ENCODE data around the gene CDH2. TPM values are rescaled to one million over a fixed set of nuclear protein-coding genes. Genes with fewer than 3 reads are reported as not detected.

Gene CDH2
- total RNA-seq, 1 experiment from 2014 or later = 42.3 TPM

DNA sequence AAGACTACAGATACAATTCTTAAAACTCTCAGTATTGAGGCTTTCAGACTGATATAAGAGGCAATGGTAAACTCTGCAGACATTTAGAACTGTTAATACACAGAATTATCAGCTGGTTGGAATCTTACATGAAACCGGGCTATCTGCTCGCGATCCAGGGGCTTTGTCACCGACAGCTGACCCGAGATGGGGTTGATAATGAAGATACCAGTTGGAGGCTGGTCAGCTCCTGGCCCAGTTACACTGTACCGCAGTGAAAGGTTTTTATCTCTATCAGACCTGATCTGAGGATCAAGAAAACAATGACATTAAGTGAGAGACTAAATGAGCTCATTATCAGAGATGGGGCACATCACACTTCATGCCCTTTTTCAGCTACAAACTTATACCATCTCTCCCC lies 167.3 kb downstream of the CDH2 start:
- Histone ChIP-seq H3K4me1 (ENCODE audit: control insufficient read depth, insufficient read depth, low read length) (no peaks in the 10 kb centered on the region), H3K9me3 (ENCODE audit: control insufficient read depth, insufficient read depth, low read depth, low read length) (no peaks in the 10 kb centered on the region), H3K36me3 (ENCODE audit: control insufficient read depth, insufficient read depth, low read length) (no peaks in the 10 kb centered on the region), H3K4me3 (ENCODE audit: low read depth in 2 of 2, low read length in 2 of 2) (no peak overlapping the region), H3K27ac (ENCODE audit: low read length) (no peak overlapping the region), H3K27me3 (ENCODE audit: control insufficient read depth, insufficient read depth, low read length) (no peaks in the 10 kb centered on the region)
- intact Hi-C loops (cut with micrococcal nuclease; ENCODE audit: unreplicated experiment) (no loop called here), in situ Hi-C loops (cut with HindIII; ENCODE audit: low pct_unique_long_range_greater_than_20kb, low sequenced_read_pairs) (no loop called here)
- DNase-seq (ENCODE audit: low read depth, low spot score) (no peak), ATAC-seq (no peak)
- POLR2A ChIA-PET = no interaction called here
- no peak for TF ChIP-seq SIN3A (IDR thresholded peaks at IDR 0.05; ENCODE audit: borderline replicate concordance, insufficient read depth, low read depth, low read length)
- TF ChIP-seq, protein P1, sequence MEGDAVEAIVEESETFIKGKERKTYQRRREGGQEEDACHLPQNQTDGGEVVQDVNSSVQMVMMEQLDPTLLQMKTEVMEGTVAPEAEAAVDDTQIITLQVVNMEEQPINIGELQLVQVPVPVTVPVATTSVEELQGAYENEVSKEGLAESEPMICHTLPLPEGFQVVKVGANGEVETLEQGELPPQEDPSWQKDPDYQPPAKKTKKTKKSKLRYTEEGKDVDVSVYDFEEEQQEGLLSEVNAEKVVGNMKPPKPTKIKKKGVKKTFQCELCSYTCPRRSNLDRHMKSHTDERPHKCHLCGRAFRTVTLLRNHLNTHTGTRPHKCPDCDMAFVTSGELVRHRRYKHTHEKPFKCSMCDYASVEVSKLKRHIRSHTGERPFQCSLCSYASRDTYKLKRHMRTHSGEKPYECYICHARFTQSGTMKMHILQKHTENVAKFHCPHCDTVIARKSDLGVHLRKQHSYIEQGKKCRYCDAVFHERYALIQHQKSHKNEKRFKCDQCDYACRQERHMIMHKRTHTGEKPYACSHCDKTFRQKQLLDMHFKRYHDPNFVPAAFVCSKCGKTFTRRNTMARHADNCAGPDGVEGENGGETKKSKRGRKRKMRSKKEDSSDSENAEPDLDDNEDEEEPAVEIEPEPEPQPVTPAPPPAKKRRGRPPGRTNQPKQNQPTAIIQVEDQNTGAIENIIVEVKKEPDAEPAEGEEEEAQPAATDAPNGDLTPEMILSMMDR (IDR thresholded peaks at IDR 0.05) = no peak
- no peak for TF ChIP-seq TCF7L2 (IDR thresholded peaks at IDR 0.05; ENCODE audit: low read depth, low read length)
- TF ChIP-seq POLR2AphosphoS5 (IDR thresholded peaks at IDR 0.05; ENCODE audit: low read depth, low read length) = no peak
- TF ChIP-seq, protein P2, sequence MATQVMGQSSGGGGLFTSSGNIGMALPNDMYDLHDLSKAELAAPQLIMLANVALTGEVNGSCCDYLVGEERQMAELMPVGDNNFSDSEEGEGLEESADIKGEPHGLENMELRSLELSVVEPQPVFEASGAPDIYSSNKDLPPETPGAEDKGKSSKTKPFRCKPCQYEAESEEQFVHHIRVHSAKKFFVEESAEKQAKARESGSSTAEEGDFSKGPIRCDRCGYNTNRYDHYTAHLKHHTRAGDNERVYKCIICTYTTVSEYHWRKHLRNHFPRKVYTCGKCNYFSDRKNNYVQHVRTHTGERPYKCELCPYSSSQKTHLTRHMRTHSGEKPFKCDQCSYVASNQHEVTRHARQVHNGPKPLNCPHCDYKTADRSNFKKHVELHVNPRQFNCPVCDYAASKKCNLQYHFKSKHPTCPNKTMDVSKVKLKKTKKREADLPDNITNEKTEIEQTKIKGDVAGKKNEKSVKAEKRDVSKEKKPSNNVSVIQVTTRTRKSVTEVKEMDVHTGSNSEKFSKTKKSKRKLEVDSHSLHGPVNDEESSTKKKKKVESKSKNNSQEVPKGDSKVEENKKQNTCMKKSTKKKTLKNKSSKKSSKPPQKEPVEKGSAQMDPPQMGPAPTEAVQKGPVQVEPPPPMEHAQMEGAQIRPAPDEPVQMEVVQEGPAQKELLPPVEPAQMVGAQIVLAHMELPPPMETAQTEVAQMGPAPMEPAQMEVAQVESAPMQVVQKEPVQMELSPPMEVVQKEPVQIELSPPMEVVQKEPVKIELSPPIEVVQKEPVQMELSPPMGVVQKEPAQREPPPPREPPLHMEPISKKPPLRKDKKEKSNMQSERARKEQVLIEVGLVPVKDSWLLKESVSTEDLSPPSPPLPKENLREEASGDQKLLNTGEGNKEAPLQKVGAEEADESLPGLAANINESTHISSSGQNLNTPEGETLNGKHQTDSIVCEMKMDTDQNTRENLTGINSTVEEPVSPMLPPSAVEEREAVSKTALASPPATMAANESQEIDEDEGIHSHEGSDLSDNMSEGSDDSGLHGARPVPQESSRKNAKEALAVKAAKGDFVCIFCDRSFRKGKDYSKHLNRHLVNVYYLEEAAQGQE (IDR thresholded peaks at IDR 0.05; ENCODE audit: insufficient read depth in 1 of 2, low read depth in 2 of 2, low read length in 1 of 2) = no peak
- CTCF ChIA-PET = no interaction called here
- no TSS peak for BruUV-seq (replicated peaks)

DNA sequence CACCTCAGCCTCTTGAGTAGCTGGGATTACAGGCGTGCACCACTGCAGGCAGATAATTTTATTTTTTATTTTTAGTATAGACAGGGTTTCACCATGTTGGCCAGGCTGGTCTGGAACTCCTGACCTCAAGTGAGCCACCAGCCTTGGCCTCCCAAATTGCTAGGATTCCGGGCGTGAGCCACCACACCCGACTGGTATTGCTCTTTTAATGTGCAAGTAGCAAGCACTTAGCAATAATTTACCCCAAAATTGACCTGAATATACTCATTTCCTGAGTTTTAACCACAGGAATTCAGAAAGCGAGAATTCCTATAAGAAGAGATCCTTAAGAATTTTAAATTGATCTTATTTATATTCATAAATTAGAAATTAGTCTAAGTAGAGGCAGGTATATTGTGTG lies 169.1 kb downstream of the CDH2 start:
- POLR2A ChIA-PET = no interaction called here
- ATAC-seq = no peak
- no peak for TF ChIP-seq SIN3A (IDR thresholded peaks at IDR 0.05; ENCODE audit: borderline replicate concordance, insufficient read depth, low read depth, low read length)
- TF ChIP-seq TCF7L2 (IDR thresholded peaks at IDR 0.05; ENCODE audit: low read depth, low read length) = no peak
- TF ChIP-seq POLR2AphosphoS5 (IDR thresholded peaks at IDR 0.05; ENCODE audit: low read depth, low read length) = no peak
- no peaks in the 10 kb centered on the region for H3K36me3 ChIP-seq (ENCODE audit: control insufficient read depth, insufficient read depth, low read length)
- intact Hi-C loops (cut with micrococcal nuclease; ENCODE audit: unreplicated experiment) (no loop called here), in situ Hi-C loops (cut with HindIII; ENCODE audit: low pct_unique_long_range_greater_than_20kb, low sequenced_read_pairs) (no loop called here)
- H3K4me1 ChIP-seq (ENCODE audit: control insufficient read depth, insufficient read depth, low read length) = no peaks in the 10 kb centered on the region
- no peaks in the 10 kb centered on the region for H3K9me3 ChIP-seq (ENCODE audit: control insufficient read depth, insufficient read depth, low read depth, low read length)
- BruUV-seq (replicated peaks) = no TSS peak
- no peaks in the 10 kb centered on the region for H3K27me3 ChIP-seq (ENCODE audit: control insufficient read depth, insufficient read depth, low read length)
- H3K4me3 ChIP-seq (ENCODE audit: low read depth in 2 of 2, low read length in 2 of 2) = no peak overlapping the region
- DNase-seq (ENCODE audit: low read depth, low spot score) = no peak
- H3K27ac ChIP-seq (ENCODE audit: low read length) = no peak overlapping the region
- CTCF ChIA-PET = no interaction called here

DNA sequence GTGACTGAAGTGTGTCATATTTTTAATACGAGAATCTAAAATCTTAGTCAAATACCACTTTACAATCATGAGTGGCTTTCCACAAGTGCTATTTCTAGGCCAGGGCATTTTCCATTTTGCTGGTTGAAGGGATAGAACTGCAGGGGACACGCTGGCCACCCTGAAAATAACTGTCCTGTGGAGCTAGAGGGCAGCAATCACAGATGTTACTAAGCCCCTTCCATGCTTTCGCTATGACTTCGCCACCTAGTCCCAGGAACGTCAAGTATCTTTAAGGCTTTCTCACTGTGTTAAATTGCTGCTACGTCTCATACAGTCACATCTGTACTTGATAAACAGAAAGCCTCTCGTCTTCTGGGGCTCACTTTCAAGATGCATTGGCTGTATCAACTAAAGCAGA lies 171.8 kb downstream of the CDH2 start:
- CTCF ChIA-PET = no interaction called here
- H3K4me1 ChIP-seq (ENCODE audit: control insufficient read depth, insufficient read depth, low read length) = no peaks in the 10 kb centered on the region
- no peaks in the 10 kb centered on the region for H3K9me3 ChIP-seq (ENCODE audit: control insufficient read depth, insufficient read depth, low read depth, low read length)
- H3K36me3 ChIP-seq (ENCODE audit: control insufficient read depth, insufficient read depth, low read length) = no peaks in the 10 kb centered on the region
- TF ChIP-seq, protein P2 (IDR thresholded peaks at IDR 0.05; ENCODE audit: insufficient read depth in 1 of 2, low read depth in 2 of 2, low read length in 1 of 2) = no peak
- TF ChIP-seq, protein P1 (IDR thresholded peaks at IDR 0.05) = no peak
- TF ChIP-seq SIN3A (IDR thresholded peaks at IDR 0.05; ENCODE audit: borderline replicate concordance, insufficient read depth, low read depth, low read length) (no peak), POLR2AphosphoS5 (IDR thresholded peaks at IDR 0.05; ENCODE audit: low read depth, low read length) (no peak), TCF7L2 (IDR thresholded peaks at IDR 0.05; ENCODE audit: low read depth, low read length) (no peak)
- POLR2A ChIA-PET = no interaction called here
- H3K4me3 ChIP-seq (ENCODE audit: low read depth in 2 of 2, low read length in 2 of 2) = no peak overlapping the region
- DNase-seq (ENCODE audit: low read depth, low spot score) = no peak
- no peak for ATAC-seq
- BruUV-seq (replicated peaks) = no TSS peak
- in situ Hi-C loops (cut with HindIII; ENCODE audit: low pct_unique_long_range_greater_than_20kb, low sequenced_read_pairs) (no loop called here), intact Hi-C loops (cut with micrococcal nuclease; ENCODE audit: unreplicated experiment) (no loop called here)
- no peak overlapping the region for H3K27ac ChIP-seq (ENCODE audit: low read length)
- H3K27me3 ChIP-seq (ENCODE audit: control insufficient read depth, insufficient read depth, low read length) = no peaks in the 10 kb centered on the region
